AG09319 (cell line): ENCODE measurements around the gene FAM98B.
A peak's percentile ranks its signal among the peaks of the same experiment; 100 is the strongest.

Experiments used
- DNase-seq: peaks from one replicate; pipeline ENCODE4 v3.0.0-alpha.2; 2010; ENCODE audit warnings: low read depth; ENCODE audit errors: extremely low read depth
- CTCF ChIP-seq: IDR thresholded peaks from 2 replicates; pipeline ENCODE4 v1.5.1; 2011; ENCODE audit warnings: low read depth, mild to moderate bottlenecking, inconsistent platforms, low read length, moderate library complexity

The FAM98B gene

GRCh38 chr15:38440353-38441129 lies 13.4 kb upstream of the FAM98B start:
- peak; percentile 91 for TF ChIP-seq CTCF
- peak; percentile 18 for DNase-seq

GRCh38 chr15:38441130-38441519 lies 12.8 kb upstream of the FAM98B start:
- DNase-seq, result no peak
- TF ChIP-seq CTCF, result no peak

GRCh38 chr15:38454696-38455090 lies 766 bp downstream of the FAM98B start:
- DNase-seq, result no peak
- TF ChIP-seq CTCF, result no peak

GRCh38 chr15:38455092-38455491 lies 1.2 kb downstream of the FAM98B start:
- no peak for TF ChIP-seq CTCF
- DNase-seq, result no peak

GRCh38 chr15:38458646-38459045 lies 4.7 kb downstream of the FAM98B start:
- no peak for TF ChIP-seq CTCF
- no peak for DNase-seq

- TF ChIP-seq CTCF, result no peak
- no peak for DNase-seq
Measured at GRCh38 chr15:38459480-38459879, 5.6 kb downstream of the FAM98B start.

GRCh38 chr15:38460543-38460942 lies 6.6 kb downstream of the FAM98B start:
- TF ChIP-seq CTCF, result no peak
- no peak for DNase-seq
